BLaER1 treated with 17β-estradiol and CSF1 and Interleukin-3, amounts not matched to agents 10 nM and 100 nM (cell line): ENCODE measurements around the gene SCML1.

Experiments used
- H3K27ac ChIP-seq, 11 experiments: shearing (Covaris generic); formaldehyde crosslinking; 2 replicates each; pipeline ENCODE4 v1.8.1; 2022
- H3K27me3 ChIP-seq, 11 experiments: shearing (Covaris generic); formaldehyde crosslinking; 2 replicates each; pipeline ENCODE4 v1.8.1; 2022
- H3K36me3 ChIP-seq, 11 experiments: shearing (Covaris generic); formaldehyde crosslinking; 2 replicates each; pipeline ENCODE4 v1.8.1; 2022
- H3K4me1 ChIP-seq, 10 experiments: shearing (Covaris generic); formaldehyde crosslinking; 2 replicates each; pipeline ENCODE4 v1.8.1; 2022
- H3K4me2 ChIP-seq, 11 experiments: shearing (Covaris generic); formaldehyde crosslinking; 2 replicates each; pipeline ENCODE4 v1.8.1; 2022
- H3K4me3 ChIP-seq, 10 experiments: shearing (Covaris generic); formaldehyde crosslinking; 2 replicates each; pipeline ENCODE4 v1.8.1; 2022
- H3K9ac ChIP-seq, 11 experiments: shearing (Covaris generic); formaldehyde crosslinking; 2 replicates each; pipeline ENCODE4 v1.8.1; 2022
- H3K9me3 ChIP-seq, 11 experiments: shearing (Covaris generic); formaldehyde crosslinking; replicated peaks in 1 of 11; 2 replicates each; pipeline ENCODE4 v1.8.1; 2022
- H4K20me1 ChIP-seq, 11 experiments: shearing (Covaris generic); formaldehyde crosslinking; 2 replicates each; pipeline ENCODE4 v1.8.1; 2022
- Cebpa-rat ChIP-seq, 11 experiments: shearing (Covaris generic); IDR thresholded peaks; 2 replicates each; pipeline ENCODE4 v1.8.1; 2022

SCML1 gene

GRCh38 chrX:17736856-17737709 lies at the start of gene SCML1:
SCML1 (plus strand) TSS chrX:17737493; CDS start chrX:17744187, 6,694 bp downstream.
- H3K4me3 ChIP-seq = peak within 1 kb of the TSS; percentile 8 to 63 (median 44); a peak in 19 of 20 replicates

GRCh38 chrX:17687648-17688047 lies 49.6 kb upstream of the SCML1 start:
- no peak overlapping the region for H3K27ac ChIP-seq
- H3K4me3 ChIP-seq = no peak overlapping the region
- no peak overlapping the region for H3K9ac ChIP-seq
- H3K36me3 ChIP-seq = no peaks in the 10 kb centered on the region
- H4K20me1 ChIP-seq = peaks cover 0 to 10% (median 0%) of the 10 kb centered on the region in 11 experiments; a peak in 2 of 22 replicates
- H3K4me2 ChIP-seq = no peak overlapping the region
- no peak for TF ChIP-seq Cebpa-rat (IDR thresholded peaks at IDR 0.05)
- H3K27me3 ChIP-seq = peaks cover 77 to 100% (median 95%) of the 10 kb centered on the region in 11 experiments
- peaks cover 0 to 19% (median 10%) of the 10 kb centered on the region in 10 experiments; a peak in 13 of 20 replicates for H3K4me1 ChIP-seq
- peaks cover 14 to 39% (median 23%) of the 10 kb centered on the region in 11 experiments; a peak in 21 of 22 replicates for H3K9me3 ChIP-seq

More at GRCh38 chrX:17736856-17737709, at the start of gene SCML1:
- Histone ChIP-seq H3K9me3 (peaks cover 0 to 13% (median 4%) of the 10 kb centered on the region in 11 experiments; a peak in 7 of 22 replicates), H3K9ac (0 out of 22 replicates have a peak within 1 kb of the TSS, but pooled peaks of 1 of the 11 experiments have one; percentile 28), H3K4me1 (peaks cover 0 to 12% (median 9%) of the 10 kb centered on the region in 10 experiments; a peak in 11 of 20 replicates), H3K36me3 (no peaks in the 10 kb centered on the region), H3K27me3 (peaks cover 94 to 100% (median 99%) of the 10 kb centered on the region in 11 experiments), H4K20me1 (peaks cover 0 to 16% (median 8%) of the 10 kb centered on the region in 11 experiments; a peak in 9 of 22 replicates), H3K27ac (no peak within 1 kb of the TSS), H3K4me2 (peak within 1 kb of the TSS; percentile 60 to 80 (median 71))
- no peak for TF ChIP-seq Cebpa-rat (IDR thresholded peaks at IDR 0.05)

GRCh38 chrX:17689971-17690409 lies 47.3 kb upstream of the SCML1 start:
- peaks cover 0 to 10% (median 0%) of the 10 kb centered on the region in 11 experiments; a peak in 2 of 22 replicates for H4K20me1 ChIP-seq
- no peaks in the 10 kb centered on the region for H3K36me3 ChIP-seq
- peak overlapping the region in 9 of 11 experiments; percentile 1 to 56 (median 20); a peak in 10 of 22 replicates for H3K4me2 ChIP-seq
- peaks cover 69 to 99% (median 93%) of the 10 kb centered on the region in 11 experiments for H3K27me3 ChIP-seq
- H3K9me3 ChIP-seq = peaks cover 0 to 15% (median 4%) of the 10 kb centered on the region in 11 experiments; a peak in 9 of 22 replicates
- no peak overlapping the region for H3K9ac ChIP-seq
- no peak overlapping the region for H3K27ac ChIP-seq
- H3K4me3 ChIP-seq = no peak overlapping the region
- TF ChIP-seq Cebpa-rat (IDR thresholded peaks at IDR 0.05) = no peak
- peaks cover 0 to 26% (median 11%) of the 10 kb centered on the region in 10 experiments; a peak in 13 of 20 replicates for H3K4me1 ChIP-seq

- Histone ChIP-seq H3K27ac (no peak overlapping the region), H3K27me3 (peaks cover 55 to 96% (median 86%) of the 10 kb centered on the region in 11 experiments), H3K4me2 (peak overlapping the region in 4 of 11 experiments; percentile 4 to 19 (median 16); a peak in 3 of 22 replicates), H4K20me1 (peaks cover 0 to 10% (median 0%) of the 10 kb centered on the region in 11 experiments; a peak in 2 of 22 replicates), H3K9me3 (no peaks in the 10 kb centered on the region), H3K36me3 (no peaks in the 10 kb centered on the region), H3K4me3 (no peak overlapping the region), H3K4me1 (peaks cover 0 to 26% (median 11%) of the 10 kb centered on the region in 10 experiments; a peak in 13 of 20 replicates), H3K9ac (no peak overlapping the region)
- no peak for TF ChIP-seq Cebpa-rat (IDR thresholded peaks at IDR 0.05)
Measured at GRCh38 chrX:17692709-17693346, 44.5 kb upstream of the SCML1 start.

- no peaks in the 10 kb centered on the region; a peak in 1 of 22 replicates for H4K20me1 ChIP-seq
- no peaks in the 10 kb centered on the region for H3K9me3 ChIP-seq
- H3K4me1 ChIP-seq = peaks cover 0 to 12% (median 1%) of the 10 kb centered on the region in 10 experiments; a peak in 7 of 20 replicates
- no peak overlapping the region for H3K27ac ChIP-seq
- H3K4me3 ChIP-seq = no peak overlapping the region
- no peaks in the 10 kb centered on the region for H3K36me3 ChIP-seq
- H3K9ac ChIP-seq = no peak overlapping the region
- no peak for TF ChIP-seq Cebpa-rat (IDR thresholded peaks at IDR 0.05)
- H3K4me2 ChIP-seq = no peak overlapping the region
- H3K27me3 ChIP-seq = peaks cover 45 to 91% (median 83%) of the 10 kb centered on the region in 11 experiments
Measured at GRCh38 chrX:17697191-17697590, 40.1 kb upstream of the SCML1 start.

- Histone ChIP-seq H3K9me3 (no peaks in the 10 kb centered on the region), H3K36me3 (no peaks in the 10 kb centered on the region), H3K9ac (no peak overlapping the region), H3K4me2 (no peak overlapping the region), H3K4me3 (no peak overlapping the region), H3K4me1 (no peaks in the 10 kb centered on the region), H4K20me1 (no peaks in the 10 kb centered on the region; a peak in 1 of 22 replicates), H3K27me3 (peaks cover 56 to 97% (median 88%) of the 10 kb centered on the region in 11 experiments), H3K27ac (no peak overlapping the region)
- TF ChIP-seq Cebpa-rat (IDR thresholded peaks at IDR 0.05) = no peak
Measured at GRCh38 chrX:17700976-17701375, 36.3 kb upstream of the SCML1 start.

GRCh38 chrX:17703201-17703600 lies 34.1 kb upstream of the SCML1 start:
- H3K27me3 ChIP-seq = peaks cover 68 to 97% (median 94%) of the 10 kb centered on the region in 11 experiments
- no peaks in the 10 kb centered on the region; a peak in 1 of 22 replicates for H4K20me1 ChIP-seq
- no peaks in the 10 kb centered on the region for H3K9me3 ChIP-seq
- H3K9ac ChIP-seq = no peak overlapping the region
- no peak overlapping the region for H3K27ac ChIP-seq
- H3K4me2 ChIP-seq = no peak overlapping the region
- no peaks in the 10 kb centered on the region for H3K36me3 ChIP-seq
- H3K4me1 ChIP-seq = no peaks in the 10 kb centered on the region
- TF ChIP-seq Cebpa-rat (IDR thresholded peaks at IDR 0.05) = no peak
- H3K4me3 ChIP-seq = no peak overlapping the region

- Histone ChIP-seq H3K9ac (no peak overlapping the region), H3K27me3 (peaks cover 75 to 100% (median 99%) of the 10 kb centered on the region in 11 experiments), H3K4me1 (no peaks in the 10 kb centered on the region), H3K4me3 (no peak overlapping the region), H3K27ac (no peak overlapping the region), H3K9me3 (no peaks in the 10 kb centered on the region), H3K4me2 (no peak overlapping the region), H3K36me3 (no peaks in the 10 kb centered on the region), H4K20me1 (peaks cover 0 to 2% (median 0%) of the 10 kb centered on the region in 11 experiments; a peak in 3 of 22 replicates)
- peak in 3 of 11 experiments; percentile 34 to 62 (median 42); a peak in 2 of 22 replicates for TF ChIP-seq Cebpa-rat (IDR thresholded peaks at IDR 0.05)
Measured at GRCh38 chrX:17705211-17705610, 32.1 kb upstream of the SCML1 start.
